Hepatic stellate cell (primary cell): ENCODE results near the gene AIRE.
"Not testable (repeated sequence)": the region's sequence is repeated elsewhere in the genome, so short reads cannot be mapped to it uniquely, and the experiment has no call there.

ENCODE experiments used
- DNase-seq: peaks from one replicate; pipeline ENCODE4 v3.0.0; 2011; ENCODE audit warnings: low spot score

AIRE gene

DNA sequence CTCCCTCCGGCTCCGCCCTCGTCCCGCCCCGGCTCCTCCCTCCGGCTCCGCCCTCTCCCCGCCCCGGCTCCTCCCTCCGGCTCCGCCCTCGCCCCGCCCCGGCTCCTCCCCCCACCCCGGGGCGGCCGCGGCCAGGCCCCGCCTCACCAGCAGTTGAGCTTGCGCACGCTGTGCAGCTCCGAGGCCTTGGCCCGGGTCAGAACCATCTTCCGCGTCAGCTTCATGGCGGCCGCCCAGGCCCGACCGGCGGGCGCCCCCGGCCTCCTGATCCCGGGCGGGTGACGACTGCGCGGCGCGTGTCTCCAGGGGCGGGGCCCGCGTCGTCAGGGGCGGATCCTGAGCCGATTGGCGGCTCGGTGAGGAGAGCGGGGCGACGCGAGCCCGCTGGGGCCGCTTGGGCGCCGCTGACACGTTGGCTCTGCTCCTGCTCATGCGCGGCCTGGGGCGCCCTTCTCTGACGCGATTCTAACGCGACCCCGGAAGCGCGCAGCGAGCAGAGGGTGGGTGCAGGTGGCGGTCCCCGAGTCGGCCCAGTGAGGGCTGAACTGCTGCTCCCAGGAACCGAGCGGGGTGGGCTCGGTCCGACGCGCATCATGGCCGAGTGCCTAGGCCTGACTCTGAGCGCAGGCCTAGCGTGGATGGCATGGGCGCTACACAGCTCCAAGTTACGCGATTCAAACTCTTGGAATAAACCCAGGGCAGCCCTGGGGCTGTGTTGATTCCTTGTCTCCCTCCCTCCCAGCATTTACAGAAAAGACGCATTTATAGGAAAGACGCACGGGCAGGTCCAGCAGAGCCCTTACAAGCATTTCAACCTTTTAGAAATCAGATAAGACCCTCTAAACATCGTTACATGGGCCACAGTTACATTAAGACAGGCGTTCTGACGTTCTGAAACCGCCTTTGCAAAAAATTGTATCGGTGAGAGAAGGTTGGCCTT is 53.6 kb downstream of the AIRE start, which contains the start of gene CFAP410:
TSS of gene CFAP410 (minus strand) at position 420 of the 940 bp plus-strand sequence. CDS start at position 224, 196 bp downstream.
- peak; percentile 97 for DNase-seq

DNA sequence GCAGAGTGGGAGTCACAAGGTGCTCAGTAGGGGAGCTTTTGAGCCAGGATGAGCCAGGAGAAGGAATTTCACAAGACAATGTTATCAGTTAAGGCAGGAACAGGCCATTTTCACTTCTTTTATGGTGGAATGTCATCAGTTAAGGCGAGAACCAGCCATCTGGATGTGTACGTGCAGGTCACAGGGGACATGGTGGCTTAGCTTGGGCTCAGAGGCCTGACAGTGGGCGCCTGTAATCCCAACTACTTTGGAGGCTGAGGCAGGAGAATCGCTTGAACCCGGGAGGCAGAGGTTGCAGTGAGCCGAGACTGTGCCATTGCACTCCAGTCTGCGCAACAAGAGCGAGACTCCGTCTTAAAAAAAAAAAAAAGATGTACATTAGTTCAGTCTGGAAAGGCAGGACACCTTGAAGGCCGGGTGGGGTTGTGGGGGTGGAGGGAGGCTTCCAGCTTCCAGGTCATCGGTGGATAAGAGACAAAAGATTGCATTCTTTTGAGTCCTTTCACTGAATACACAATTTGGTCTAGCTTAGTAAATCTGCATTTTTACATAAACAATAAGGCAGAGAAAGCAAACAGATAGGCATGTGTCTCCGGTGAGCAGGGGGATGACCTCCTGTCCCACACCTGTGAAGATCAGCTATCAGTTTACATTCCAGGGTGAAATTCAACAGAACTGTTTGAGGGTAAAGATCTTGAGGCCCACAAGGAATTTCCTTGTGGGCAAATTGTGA is 56.2 kb downstream of the AIRE start:
- DNase-seq: not testable (repeated sequence)

DNA sequence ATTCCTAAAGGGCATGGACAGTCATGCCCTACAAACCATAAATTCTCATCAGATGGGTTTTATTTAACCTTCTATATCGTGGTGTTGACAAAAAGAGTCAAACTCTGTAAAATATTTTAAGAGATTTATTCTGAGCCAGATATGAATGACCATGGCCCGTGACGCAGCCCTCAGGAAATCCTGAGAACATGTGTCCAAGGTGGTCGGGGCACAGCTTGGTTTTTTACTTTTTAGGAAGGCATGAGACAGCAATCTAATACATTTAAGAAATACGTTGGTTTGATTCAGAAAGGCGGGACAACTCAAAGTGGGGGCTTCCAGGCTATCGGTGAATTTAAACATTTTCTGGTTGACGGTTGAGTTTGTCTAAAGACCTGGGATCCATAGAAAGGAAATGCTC is 57.3 kb downstream of the AIRE start:
- not testable (repeated sequence) for DNase-seq

DNA sequence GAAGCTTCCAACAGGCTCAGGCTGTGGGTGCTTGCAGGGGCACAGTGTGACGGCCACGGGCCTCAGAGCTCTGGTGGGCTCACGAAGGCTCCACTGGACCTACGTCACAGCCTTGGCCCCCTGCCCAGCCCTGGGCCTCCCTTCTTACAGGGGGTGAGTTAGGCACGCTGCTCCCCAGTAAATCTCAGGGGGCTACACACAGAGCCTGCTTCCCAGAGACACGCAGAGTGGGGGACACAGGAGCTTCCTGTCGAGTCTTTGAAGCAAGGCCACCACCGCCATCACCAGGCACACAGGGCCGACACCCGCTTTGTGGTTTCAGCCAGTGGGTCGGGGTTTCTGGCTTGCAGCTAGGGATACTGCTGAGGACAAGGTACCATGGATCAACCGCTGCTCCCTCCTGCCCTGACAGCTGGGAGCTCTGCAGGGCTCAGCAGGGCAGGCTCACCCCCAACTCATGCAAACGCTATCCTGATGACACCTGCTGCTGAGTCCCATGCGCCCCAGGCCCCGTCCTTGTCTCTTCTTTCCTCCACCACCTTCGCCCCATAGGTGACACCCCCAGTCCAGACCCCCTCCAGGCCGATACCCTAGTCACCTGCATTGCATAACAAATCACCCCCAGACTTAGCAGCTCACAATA is 59.0 kb downstream of the AIRE start:
- DNase-seq: no peak

DNA sequence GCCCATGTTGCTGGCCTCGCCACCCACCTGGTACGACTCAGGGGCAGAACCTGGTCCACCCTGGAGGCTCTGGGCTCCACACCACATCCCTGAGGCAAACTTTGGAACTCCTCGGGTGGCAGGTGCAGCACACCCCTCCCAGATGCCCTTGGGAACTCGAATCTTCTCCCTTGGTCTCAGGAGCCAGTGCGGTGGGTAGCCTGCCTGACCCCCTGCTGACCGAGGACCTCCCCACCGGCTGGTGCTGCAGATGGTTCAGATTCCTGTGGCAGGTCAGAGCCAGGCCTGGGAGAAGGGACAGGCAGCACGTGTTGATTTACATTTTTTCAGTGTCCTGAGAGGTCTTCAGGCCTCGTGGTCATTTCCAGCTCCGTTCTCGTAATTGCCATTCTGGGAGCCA is 59.8 kb downstream of the AIRE start:
- no peak for DNase-seq

DNA sequence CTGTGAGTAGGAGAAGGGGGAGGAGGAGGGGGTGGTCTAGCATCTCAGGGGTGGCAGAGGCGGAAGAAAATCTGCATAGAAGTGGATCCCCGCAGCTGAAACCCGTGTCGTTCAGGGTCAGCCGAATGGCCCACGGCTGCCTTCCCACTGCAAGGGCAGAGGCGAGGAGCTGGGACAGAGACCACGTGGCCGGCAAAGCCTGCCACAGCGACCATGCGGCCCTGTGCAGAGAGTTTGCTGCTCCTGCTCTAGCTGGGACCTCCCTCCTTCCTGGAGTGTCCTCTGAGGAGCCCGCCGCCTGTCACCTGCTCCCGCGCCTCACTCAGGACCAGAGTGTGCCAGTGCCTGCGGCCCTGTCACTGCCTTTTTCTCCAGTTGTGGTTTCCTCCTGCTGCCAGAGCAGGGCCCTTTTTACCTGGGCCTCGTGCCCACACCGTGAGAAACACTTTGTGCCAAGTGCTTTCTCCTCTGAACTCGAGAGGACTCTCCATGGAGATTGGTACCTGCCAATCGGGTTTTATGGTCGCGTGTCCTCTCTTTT is 62.3 kb downstream of the AIRE start:
- DNase-seq: no peak
